GM12801 (cell line): Measurements from ENCODE around the gene TUSC2.

ENCODE experiments used
- TF ChIP-seq, protein P1 (sequence below): IDR thresholded peaks from one replicate; pipeline ENCODE4 v1.5.1; 2011; ENCODE audit warnings: control low read depth; ENCODE audit not compliant: insufficient read length; ENCODE audit errors: extremely low read depth

TUSC2 gene

GRCh38 chr3:50322386-50323091 is 5.5 kb downstream of the TUSC2 start, which contains the start of gene HYAL2:
HYAL2 (minus strand) TSS chr3:50322745; CDS start chr3:50320489, 2,256 bp downstream.
- TF ChIP-seq, protein P1, sequence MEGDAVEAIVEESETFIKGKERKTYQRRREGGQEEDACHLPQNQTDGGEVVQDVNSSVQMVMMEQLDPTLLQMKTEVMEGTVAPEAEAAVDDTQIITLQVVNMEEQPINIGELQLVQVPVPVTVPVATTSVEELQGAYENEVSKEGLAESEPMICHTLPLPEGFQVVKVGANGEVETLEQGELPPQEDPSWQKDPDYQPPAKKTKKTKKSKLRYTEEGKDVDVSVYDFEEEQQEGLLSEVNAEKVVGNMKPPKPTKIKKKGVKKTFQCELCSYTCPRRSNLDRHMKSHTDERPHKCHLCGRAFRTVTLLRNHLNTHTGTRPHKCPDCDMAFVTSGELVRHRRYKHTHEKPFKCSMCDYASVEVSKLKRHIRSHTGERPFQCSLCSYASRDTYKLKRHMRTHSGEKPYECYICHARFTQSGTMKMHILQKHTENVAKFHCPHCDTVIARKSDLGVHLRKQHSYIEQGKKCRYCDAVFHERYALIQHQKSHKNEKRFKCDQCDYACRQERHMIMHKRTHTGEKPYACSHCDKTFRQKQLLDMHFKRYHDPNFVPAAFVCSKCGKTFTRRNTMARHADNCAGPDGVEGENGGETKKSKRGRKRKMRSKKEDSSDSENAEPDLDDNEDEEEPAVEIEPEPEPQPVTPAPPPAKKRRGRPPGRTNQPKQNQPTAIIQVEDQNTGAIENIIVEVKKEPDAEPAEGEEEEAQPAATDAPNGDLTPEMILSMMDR: no peak

DNA sequence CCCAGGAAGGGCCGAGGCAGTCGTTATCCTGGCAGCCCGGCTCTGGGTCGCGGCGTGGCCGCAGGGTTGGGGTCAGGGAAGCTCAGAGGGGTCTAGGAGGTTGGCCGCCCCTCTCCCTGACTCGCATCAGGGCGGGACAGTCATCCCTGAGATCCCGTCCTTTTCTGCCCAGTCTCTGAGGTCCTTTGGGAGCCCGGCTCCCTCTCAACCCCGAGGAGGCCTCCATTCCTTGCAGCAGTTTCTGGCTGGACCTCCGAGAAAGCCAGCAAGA is 6.0 kb downstream of the TUSC2 start:
- TF ChIP-seq, protein P1: no peak

GRCh38 chr3:50321336-50322114 is 6.5 kb downstream of the TUSC2 start:
- TF ChIP-seq, protein P1: no peak

DNA sequence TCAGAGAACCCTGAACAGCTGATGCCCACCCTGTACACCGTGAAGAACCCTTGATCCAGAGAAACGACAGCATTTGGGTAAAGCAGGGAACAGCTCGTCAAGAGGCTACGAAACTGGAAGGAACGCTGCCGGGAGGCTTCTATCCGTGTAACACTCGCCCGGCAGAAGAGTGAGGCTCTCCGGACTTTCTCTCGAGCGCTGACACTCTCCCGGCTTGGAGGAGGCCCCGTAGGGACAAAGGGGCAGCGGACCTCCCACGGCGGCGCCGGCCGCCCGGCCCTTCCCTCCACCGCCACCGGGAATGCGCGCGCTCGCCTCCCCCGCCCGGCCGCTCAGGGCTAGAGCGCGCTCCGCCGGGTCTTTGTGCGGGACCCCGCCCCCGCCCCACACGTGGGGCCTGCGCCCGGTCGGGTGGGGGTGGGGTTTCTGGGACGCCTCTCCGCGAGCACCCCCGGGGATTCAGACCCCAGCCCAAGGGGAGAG is 7.1 kb downstream of the TUSC2 start:
- TF ChIP-seq, protein P1: no peak

DNA sequence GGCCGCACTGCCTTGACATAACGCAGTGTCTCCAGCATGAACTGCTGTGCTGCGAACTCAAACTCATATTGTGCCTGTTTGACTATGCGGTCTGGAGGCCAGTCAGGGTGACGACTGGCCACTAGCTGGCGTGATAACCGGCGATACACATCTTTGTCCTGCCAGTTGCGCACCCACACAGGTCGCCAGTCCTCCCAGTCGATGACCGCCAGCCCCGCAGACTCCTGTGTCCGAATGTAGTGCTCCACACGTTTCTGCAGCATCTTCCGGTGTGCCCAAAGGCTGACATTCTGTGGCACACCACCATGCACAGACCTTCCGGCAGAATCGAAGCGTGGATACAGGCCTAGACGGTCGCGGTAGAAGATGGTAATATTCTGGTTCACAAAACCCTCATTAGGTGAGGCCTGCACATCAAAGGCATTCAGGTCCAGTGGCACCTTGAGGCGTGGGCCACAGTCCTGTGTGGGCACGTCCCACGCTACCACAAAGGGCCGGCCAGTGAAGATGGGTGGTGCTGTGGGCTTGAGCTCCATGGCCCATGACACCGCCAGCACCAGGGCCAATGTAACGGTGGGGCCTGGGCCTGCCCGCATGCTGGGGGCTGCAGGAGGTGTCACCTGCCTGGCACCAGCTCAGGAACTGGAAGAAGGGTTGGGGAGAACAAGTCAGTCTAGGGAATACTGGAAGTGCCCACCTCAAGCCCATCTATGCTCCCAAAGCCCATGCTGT is 8.0 kb downstream of the TUSC2 start:
- TF ChIP-seq, protein P1: no peak

DNA sequence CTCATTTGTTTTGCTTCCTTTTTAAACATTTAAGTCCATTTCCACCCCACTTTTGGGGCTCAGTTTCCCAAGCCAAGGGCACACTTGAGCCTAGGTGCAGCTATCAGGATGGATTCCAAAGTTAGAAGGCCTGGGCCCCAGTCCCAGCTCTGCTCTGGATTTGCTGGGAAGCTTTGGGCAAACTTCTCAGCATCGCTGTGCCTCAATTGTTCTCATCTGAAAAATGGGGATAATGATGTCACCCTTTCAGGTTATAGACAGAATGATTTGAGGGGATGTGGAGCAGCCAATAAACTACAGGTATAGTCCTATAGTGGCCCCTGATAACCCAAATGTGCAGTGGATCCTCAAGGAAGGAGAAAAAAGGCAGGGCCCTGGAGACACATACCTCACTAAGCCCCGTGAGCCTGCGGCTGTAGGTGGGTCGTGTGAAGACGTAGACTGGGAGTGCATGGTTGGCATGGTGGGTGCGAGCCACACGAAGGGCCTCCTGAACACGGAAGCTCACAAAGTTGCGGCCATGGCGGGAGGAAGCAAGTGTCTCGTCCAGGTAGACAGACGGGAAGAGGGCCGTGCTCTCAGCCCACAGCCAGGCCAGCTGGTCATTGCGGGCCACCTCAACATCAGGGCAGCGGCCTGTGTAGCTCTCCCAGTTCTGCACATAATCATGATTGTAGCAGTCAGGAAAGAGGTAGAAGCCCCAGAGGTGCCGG is 8.7 kb downstream of the TUSC2 start:
- TF ChIP-seq, protein P1: no peak

DNA sequence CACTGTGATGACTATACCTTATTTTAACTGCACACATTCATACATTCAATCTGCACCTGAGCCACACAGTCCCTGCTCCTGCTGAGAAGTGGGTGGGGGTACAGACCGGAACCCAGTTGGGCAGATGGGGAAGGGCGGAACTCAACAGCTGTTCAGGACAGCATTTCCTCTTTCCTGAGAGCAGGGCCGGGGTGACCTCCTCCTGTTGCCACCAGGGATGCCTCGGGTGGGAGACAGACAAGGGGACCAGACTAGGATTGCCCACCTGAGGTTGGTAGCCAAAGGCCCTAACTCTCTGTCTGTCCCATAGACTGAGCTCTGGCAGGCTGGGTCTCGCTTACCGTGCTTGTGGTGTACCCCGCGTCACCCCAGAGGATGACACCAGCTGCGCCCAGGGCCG is 9.4 kb downstream of the TUSC2 start:
- TF ChIP-seq, protein P1: no peak
